Neural progenitor cell (in vitro differentiated cells): ENCODE data around the gene DAPK2.

Experiments used
- CTCF ChIP-seq: fragments of 200-600 bp; sonication (generic); IDR thresholded peaks from 2 replicates; pipeline ENCODE4 v1.5.1; 2017; ENCODE audit warnings: antibody characterized with exemption, mild to moderate bottlenecking
- EZH2 ChIP-seq: fragments of 200-600 bp; sonication (generic); IDR thresholded peaks from 2 replicates; pipeline ENCODE4 v1.6.1; 2017; ENCODE audit warnings: antibody characterized with exemption, mild to moderate bottlenecking, moderate library complexity
- EZH2phosphoT487 ChIP-seq: fragments of 200-600 bp; sonication (generic); IDR thresholded peaks from 2 replicates; pipeline ENCODE4 v1.6.1; 2017; ENCODE audit warnings: antibody characterized with exemption

GRCh38 chr15:64001148-64001547 lies 45.1 kb downstream of the DAPK2 start:
- TF ChIP-seq EZH2 (no peak), CTCF (no peak), EZH2phosphoT487 (no peak)
